GM19455 (cell line): ENCODE measurements around the gene BAMBI.

Source experiments
- ATAC-seq: cut with Tn5 transposase; IDR thresholded peaks from one replicate; pipeline ENCODE4 v1.9.1; 2021; ENCODE audit not compliant: unreplicated experiment

BAMBI gene

GRCh38 chr10:28704464-28705161 lies 27.3 kb downstream of the BAMBI start:
- no peak for ATAC-seq

- ATAC-seq: no peak
These were observed 28.2 kb downstream of the BAMBI start for GRCh38 chr10:28705472-28705871.

- ATAC-seq: no peak
These were observed 31.8 kb downstream of the BAMBI start for GRCh38 chr10:28709001-28709710.

GRCh38 chr10:28710202-28710886 lies 33.0 kb downstream of the BAMBI start:
- ATAC-seq: no peak

GRCh38 chr10:28711041-28711440 lies 33.7 kb downstream of the BAMBI start:
- ATAC-seq: no peak

- no peak for ATAC-seq
These were observed 34.5 kb downstream of the BAMBI start for GRCh38 chr10:28711776-28712175.

GRCh38 chr10:28713626-28714352 lies 36.5 kb downstream of the BAMBI start:
- no peak for ATAC-seq

GRCh38 chr10:28714401-28715053 lies 37.2 kb downstream of the BAMBI start:
- ATAC-seq: no peak

- ATAC-seq: no peak
These were observed 37.9 kb downstream of the BAMBI start for GRCh38 chr10:28715246-28715645.

- ATAC-seq: no peak
These were observed 38.4 kb downstream of the BAMBI start for GRCh38 chr10:28715757-28716156.

- ATAC-seq: no peak
These were observed 39.4 kb downstream of the BAMBI start for GRCh38 chr10:28716748-28717147.

- no peak for ATAC-seq
These were observed 40.4 kb downstream of the BAMBI start for GRCh38 chr10:28717656-28718201.

- no peak for ATAC-seq
These were observed 42.6 kb downstream of the BAMBI start for GRCh38 chr10:28719789-28720436.

- no peak for ATAC-seq
These were observed 44.1 kb downstream of the BAMBI start for GRCh38 chr10:28721318-28721951.

GRCh38 chr10:28722065-28722803 lies 44.9 kb downstream of the BAMBI start:
- ATAC-seq: no peak

- no peak for ATAC-seq
These were observed 51.0 kb downstream of the BAMBI start for GRCh38 chr10:28728366-28728765.

- no peak for ATAC-seq
These were observed 52.9 kb downstream of the BAMBI start for GRCh38 chr10:28730031-28730778.

GRCh38 chr10:28732091-28732490 lies 54.8 kb downstream of the BAMBI start:
- no peak for ATAC-seq
